Transverse colon (tissue), 4 donors: ENCODE measurements around the gene NCOR1.
"Not testable (repeated sequence)": the region's sequence is repeated elsewhere in the genome, so short reads cannot be mapped to it uniquely, and the experiment has no call there.

ENCODE experiments used
- EP300 ChIP-seq: sonication (generic); formaldehyde crosslinking; IDR thresholded peaks from one replicate; pipeline ENCODE4 v1.6.1; 2017; ENCODE audit warnings: antibody characterized with exemption, low read depth
- POLR2A ChIP-seq: fragments of 450-650 bp; IDR thresholded peaks from one replicate; pipeline ENCODE4 v1.6.1; 2016; ENCODE audit warnings: antibody characterized with exemption, mild to moderate bottlenecking, moderate library complexity
- POLR2AphosphoS5 ChIP-seq, 3 donors: sonication (generic); formaldehyde crosslinking; IDR thresholded peaks; one replicate each; pipeline ENCODE4 v1.6.1; 2016; ENCODE audit warnings: antibody characterized with exemption in 3 of 3
- TF ChIP-seq, protein P1 (sequence below), 5 experiments: fragments of 200-600 bp in 3 of 5; fragments of 450-650 bp in 2 of 5; sonication (generic) in 3 of 5; IDR thresholded peaks; 1 replicate in 2 of 5; 2 replicates in 3 of 5; pipeline ENCODE4 v1.5.1; 2016 to 2017; ENCODE audit warnings: antibody characterized with exemption in 5 of 5, inconsistent platforms in 3 of 5, mild to moderate bottlenecking in 2 of 5, moderate library complexity in 1 of 5

DNA sequence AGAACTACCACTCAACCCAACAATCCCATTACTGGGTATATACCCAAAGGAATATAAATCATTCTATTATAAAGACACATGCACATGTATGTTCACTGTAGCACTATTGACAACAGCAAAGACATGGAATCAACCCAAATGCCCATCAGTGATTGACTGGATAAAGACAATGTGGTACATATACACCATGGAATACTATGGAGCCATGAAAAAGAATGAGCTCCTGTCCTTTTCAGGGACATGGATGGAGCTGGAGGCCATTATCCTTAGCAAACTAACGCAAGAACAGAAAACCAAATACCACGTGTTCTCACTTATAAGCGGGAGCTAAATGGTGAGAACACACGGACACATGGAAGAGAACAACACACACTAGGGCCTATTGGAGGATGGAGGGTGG is 160.2 kb downstream of the NCOR1 start:
- not testable (repeated sequence) for TF ChIP-seq POLR2A; EP300; POLR2AphosphoS5 (IDR thresholded peaks at IDR 0.05)
- TF ChIP-seq, protein P1, sequence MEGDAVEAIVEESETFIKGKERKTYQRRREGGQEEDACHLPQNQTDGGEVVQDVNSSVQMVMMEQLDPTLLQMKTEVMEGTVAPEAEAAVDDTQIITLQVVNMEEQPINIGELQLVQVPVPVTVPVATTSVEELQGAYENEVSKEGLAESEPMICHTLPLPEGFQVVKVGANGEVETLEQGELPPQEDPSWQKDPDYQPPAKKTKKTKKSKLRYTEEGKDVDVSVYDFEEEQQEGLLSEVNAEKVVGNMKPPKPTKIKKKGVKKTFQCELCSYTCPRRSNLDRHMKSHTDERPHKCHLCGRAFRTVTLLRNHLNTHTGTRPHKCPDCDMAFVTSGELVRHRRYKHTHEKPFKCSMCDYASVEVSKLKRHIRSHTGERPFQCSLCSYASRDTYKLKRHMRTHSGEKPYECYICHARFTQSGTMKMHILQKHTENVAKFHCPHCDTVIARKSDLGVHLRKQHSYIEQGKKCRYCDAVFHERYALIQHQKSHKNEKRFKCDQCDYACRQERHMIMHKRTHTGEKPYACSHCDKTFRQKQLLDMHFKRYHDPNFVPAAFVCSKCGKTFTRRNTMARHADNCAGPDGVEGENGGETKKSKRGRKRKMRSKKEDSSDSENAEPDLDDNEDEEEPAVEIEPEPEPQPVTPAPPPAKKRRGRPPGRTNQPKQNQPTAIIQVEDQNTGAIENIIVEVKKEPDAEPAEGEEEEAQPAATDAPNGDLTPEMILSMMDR (IDR thresholded peaks at IDR 0.05) = not testable (repeated sequence)
